Suprapubic skin (tissue), 4 donors: ENCODE data around the gene TCF7L2. TPM values are rescaled to one million over a fixed set of nuclear protein-coding genes. Genes with fewer than 3 reads are reported as not detected.

ENCODE experiments used
- DNase-seq, 2 donors: peaks; one replicate each; pipeline ENCODE4 v3.0.0-alpha.2; 2019; ENCODE audit warnings: low spot score in 2 of 2
- H3K27ac ChIP-seq: fragments of 200-600 bp; sonication (generic); one replicate; pipeline ENCODE4 v1.5.1; 2019
- H3K27me3 ChIP-seq: fragments of 200-600 bp; sonication (generic); one replicate; pipeline ENCODE4 v1.5.1; 2019
- H3K36me3 ChIP-seq: fragments of 200-600 bp; sonication (generic); one replicate; pipeline ENCODE4 v1.5.1; 2019
- H3K4me1 ChIP-seq: fragments of 200-600 bp; sonication (generic); one replicate; pipeline ENCODE4 v1.5.1; 2019
- H3K4me3 ChIP-seq: fragments of 200-600 bp; sonication (generic); one replicate; pipeline ENCODE4 v1.5.1; 2019; ENCODE audit warnings: mild to moderate bottlenecking
- H3K9me3 ChIP-seq: fragments of 200-600 bp; sonication (generic); one replicate; pipeline ENCODE4 v1.5.1; 2019
- CTCF ChIP-seq, 2 donors: fragments of 200-600 bp in 1 of 2; fragments of 450-650 bp in 1 of 2; sonication (generic) in 1 of 2; IDR thresholded peaks; one replicate each; pipeline ENCODE4 v1.5.1; 2016 to 2019; ENCODE audit warnings: antibody characterized with exemption in 2 of 2, mild to moderate bottlenecking in 1 of 2, moderate library complexity in 1 of 2
- EP300 ChIP-seq: sonication (generic); formaldehyde crosslinking; IDR thresholded peaks from one replicate; pipeline ENCODE4 v1.6.1; 2017; ENCODE audit warnings: antibody characterized with exemption
- POLR2A ChIP-seq, 2 donors: fragments of 450-650 bp; IDR thresholded peaks; one replicate each; pipeline ENCODE4 v1.6.1; 2017; ENCODE audit warnings: antibody characterized with exemption in 2 of 2, mild to moderate bottlenecking in 2 of 2, moderate library complexity in 2 of 2
- POLR2AphosphoS5 ChIP-seq, 3 donors: sonication (generic); formaldehyde crosslinking; IDR thresholded peaks; one replicate each; pipeline ENCODE4 v1.6.1; 2017; ENCODE audit warnings: antibody characterized with exemption in 3 of 3
- WGBS: methylation state at CpG from one replicate; pipeline ENCODE4 v1.1.5; 2018; 5-methylcytosine and 5-hydroxymethylcytosine counted together
- total RNA-seq, 4 donors: library from RNA; depleted of rRNA; stranded (reverse); fragments of >200 nt; gene quantifications; one replicate each; pipeline ENCODE4 v1.1.0, GENCODE V29; 2016

TCF7L2 gene
- total RNA-seq, 4 donors from 2014 or later, result 9.9 to 23.3 (median 15.2) TPM

GRCh38 chr10:113033991-113034390 is 83.9 kb downstream of the TCF7L2 start:
- peaks cover 21% of the 10 kb centered on the region for H3K4me1 ChIP-seq
- H3K36me3 ChIP-seq, result no peaks in the 10 kb centered on the region
- H3K27me3 ChIP-seq, result no peaks in the 10 kb centered on the region
- WGBS, result 92% methylated on average over 8 of the region's 8 CpGs
- no peaks in the 10 kb centered on the region for H3K9me3 ChIP-seq
- H3K4me3 ChIP-seq, result no peak overlapping the region
- TF ChIP-seq EP300, result no peak
- no peak for TF ChIP-seq POLR2AphosphoS5 (IDR thresholded peaks at IDR 0.05)
- TF ChIP-seq CTCF (IDR thresholded peaks at IDR 0.05), result no peak
- no peak for TF ChIP-seq POLR2A (IDR thresholded peaks at IDR 0.05)
- no peak overlapping the region for H3K27ac ChIP-seq
- DNase-seq, result no peak

GRCh38 chr10:113035732-113036312 is 85.8 kb downstream of the TCF7L2 start:
- H3K27ac ChIP-seq, result peak overlapping the region; percentile 8
- H3K4me1 ChIP-seq, result peaks cover 14% of the 10 kb centered on the region
- DNase-seq, result no peak
- TF ChIP-seq POLR2AphosphoS5 (IDR thresholded peaks at IDR 0.05) (no peak), POLR2A (IDR thresholded peaks at IDR 0.05) (no peak), CTCF (IDR thresholded peaks at IDR 0.05) (no peak), EP300 (no peak)
- H3K4me3 ChIP-seq, result no peak overlapping the region
- H3K9me3 ChIP-seq, result no peaks in the 10 kb centered on the region
- no peaks in the 10 kb centered on the region for H3K27me3 ChIP-seq
- H3K36me3 ChIP-seq, result no peaks in the 10 kb centered on the region
- 61% methylated on average over 5 of the region's 5 CpGs for WGBS

- Histone ChIP-seq H3K27me3 (no peaks in the 10 kb centered on the region), H3K36me3 (no peaks in the 10 kb centered on the region), H3K4me3 (no peak overlapping the region), H3K27ac (no peak overlapping the region), H3K9me3 (no peaks in the 10 kb centered on the region), H3K4me1 (peaks cover 16% of the 10 kb centered on the region)
- WGBS, result 66% methylated on average over 2 of the region's 2 CpGs
- DNase-seq, result no peak
- TF ChIP-seq POLR2A (IDR thresholded peaks at IDR 0.05) (no peak), CTCF (IDR thresholded peaks at IDR 0.05) (no peak), POLR2AphosphoS5 (IDR thresholded peaks at IDR 0.05) (no peak), EP300 (no peak)
Observed at GRCh38 chr10:113036619-113037018, 86.6 kb downstream of the TCF7L2 start.

GRCh38 chr10:113037218-113037617 is 87.2 kb downstream of the TCF7L2 start:
- DNase-seq, result no peak
- WGBS, result 61% methylated on average over 2 of the region's 2 CpGs
- Histone ChIP-seq H3K27ac (no peak overlapping the region), H3K9me3 (no peaks in the 10 kb centered on the region), H3K4me1 (peaks cover 22% of the 10 kb centered on the region), H3K27me3 (no peaks in the 10 kb centered on the region), H3K36me3 (no peaks in the 10 kb centered on the region), H3K4me3 (no peak overlapping the region)
- TF ChIP-seq EP300 (no peak), POLR2A (IDR thresholded peaks at IDR 0.05) (no peak), CTCF (IDR thresholded peaks at IDR 0.05) (no peak), POLR2AphosphoS5 (IDR thresholded peaks at IDR 0.05) (no peak)

GRCh38 chr10:113038183-113038582 is 88.1 kb downstream of the TCF7L2 start:
- Histone ChIP-seq H3K36me3 (no peaks in the 10 kb centered on the region), H3K4me1 (peaks cover 29% of the 10 kb centered on the region), H3K27ac (no peak overlapping the region), H3K27me3 (no peaks in the 10 kb centered on the region), H3K4me3 (no peak overlapping the region), H3K9me3 (no peaks in the 10 kb centered on the region)
- no peak for DNase-seq
- 75% methylated on average over 12 of the region's 12 CpGs for WGBS
- TF ChIP-seq EP300 (no peak), CTCF (IDR thresholded peaks at IDR 0.05) (no peak), POLR2AphosphoS5 (IDR thresholded peaks at IDR 0.05) (no peak), POLR2A (IDR thresholded peaks at IDR 0.05) (no peak)
